Fibroblast of mammary gland (primary cell): Measurements from ENCODE around the gene MINAR1.

Source experiments
- DNase-seq: peaks from one replicate; pipeline ENCODE4 v3.0.0-alpha.2; 2010; ENCODE audit warnings: low read depth
- H3K4me3 ChIP-seq: 2 replicates; pipeline ENCODE4 v1.5.1; 2011; ENCODE audit warnings: low read depth, mild to moderate bottlenecking, low read length, moderate library complexity; ENCODE audit not compliant: control insufficient read depth
- TF ChIP-seq, protein P1 (sequence below): conservative IDR thresholded peaks from 2 replicates; pipeline ENCODE4 v1.5.1; 2011; ENCODE audit warnings: low read depth, low read length, inconsistent platforms; ENCODE audit not compliant: control insufficient read depth, insufficient read depth

MINAR1 gene

DNA sequence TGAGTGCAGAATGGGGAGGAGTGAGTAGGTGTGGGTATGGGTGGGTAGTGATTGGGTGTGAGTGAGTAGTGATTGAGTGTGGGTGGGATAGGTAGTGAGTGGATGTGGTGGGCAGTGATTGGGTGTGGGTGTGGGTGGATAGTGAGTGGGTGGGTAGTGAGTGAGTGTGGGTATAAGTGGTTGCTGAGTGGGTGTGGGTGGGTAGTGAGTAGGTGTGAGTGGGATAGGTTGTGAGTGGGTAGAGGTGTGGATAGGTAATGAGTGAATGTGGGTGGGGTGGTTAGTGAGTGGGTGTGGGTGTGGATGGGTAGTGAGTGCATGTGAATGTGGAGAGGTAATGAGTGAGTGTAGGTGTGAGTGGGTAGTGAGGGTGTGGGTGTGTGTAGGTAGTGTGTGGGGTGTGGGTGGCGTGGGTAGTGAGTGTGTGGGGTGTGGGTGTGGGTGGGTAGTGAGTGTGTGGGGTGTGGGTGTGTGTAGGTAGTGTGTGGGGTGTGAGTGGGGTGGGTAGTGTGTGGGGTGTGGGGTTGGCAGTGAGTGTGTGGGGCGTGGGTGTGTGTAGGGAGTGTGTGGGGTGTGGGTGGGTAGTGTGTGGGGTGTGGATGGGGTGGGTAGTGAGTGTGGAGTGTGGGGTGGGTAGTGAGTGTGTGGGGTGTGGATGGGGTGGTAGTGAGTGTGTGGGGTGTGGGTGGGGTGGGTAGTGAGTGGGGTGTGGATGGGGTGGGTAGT is 5.3 kb downstream of the MINAR1 start:
- no peak overlapping the region for H3K4me3 ChIP-seq
- no peak for DNase-seq
- TF ChIP-seq, protein P1, sequence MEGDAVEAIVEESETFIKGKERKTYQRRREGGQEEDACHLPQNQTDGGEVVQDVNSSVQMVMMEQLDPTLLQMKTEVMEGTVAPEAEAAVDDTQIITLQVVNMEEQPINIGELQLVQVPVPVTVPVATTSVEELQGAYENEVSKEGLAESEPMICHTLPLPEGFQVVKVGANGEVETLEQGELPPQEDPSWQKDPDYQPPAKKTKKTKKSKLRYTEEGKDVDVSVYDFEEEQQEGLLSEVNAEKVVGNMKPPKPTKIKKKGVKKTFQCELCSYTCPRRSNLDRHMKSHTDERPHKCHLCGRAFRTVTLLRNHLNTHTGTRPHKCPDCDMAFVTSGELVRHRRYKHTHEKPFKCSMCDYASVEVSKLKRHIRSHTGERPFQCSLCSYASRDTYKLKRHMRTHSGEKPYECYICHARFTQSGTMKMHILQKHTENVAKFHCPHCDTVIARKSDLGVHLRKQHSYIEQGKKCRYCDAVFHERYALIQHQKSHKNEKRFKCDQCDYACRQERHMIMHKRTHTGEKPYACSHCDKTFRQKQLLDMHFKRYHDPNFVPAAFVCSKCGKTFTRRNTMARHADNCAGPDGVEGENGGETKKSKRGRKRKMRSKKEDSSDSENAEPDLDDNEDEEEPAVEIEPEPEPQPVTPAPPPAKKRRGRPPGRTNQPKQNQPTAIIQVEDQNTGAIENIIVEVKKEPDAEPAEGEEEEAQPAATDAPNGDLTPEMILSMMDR = no peak

DNA sequence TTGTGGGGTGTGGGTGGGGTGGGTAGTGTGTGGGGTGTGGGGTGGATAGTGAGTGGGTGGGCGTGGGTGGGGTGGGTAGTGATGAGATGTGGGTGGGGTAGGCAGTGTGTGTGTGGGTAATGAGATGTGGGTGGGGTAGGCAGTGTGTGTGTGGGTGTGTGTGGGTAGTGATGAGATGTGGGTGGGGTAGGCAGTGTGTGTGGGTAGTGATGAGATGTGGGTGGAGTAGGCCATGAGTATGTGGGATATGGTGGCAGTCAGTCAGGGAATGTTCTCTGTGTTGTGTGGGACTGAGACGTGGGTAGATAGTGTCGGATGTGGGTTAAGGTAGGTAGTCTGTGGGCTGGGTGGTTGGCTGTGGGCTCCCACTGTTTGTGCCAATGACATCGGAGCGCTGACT is 7.1 kb downstream of the MINAR1 start:
- no peak overlapping the region for H3K4me3 ChIP-seq
- TF ChIP-seq, protein P1 = no peak
- DNase-seq = no peak

DNA sequence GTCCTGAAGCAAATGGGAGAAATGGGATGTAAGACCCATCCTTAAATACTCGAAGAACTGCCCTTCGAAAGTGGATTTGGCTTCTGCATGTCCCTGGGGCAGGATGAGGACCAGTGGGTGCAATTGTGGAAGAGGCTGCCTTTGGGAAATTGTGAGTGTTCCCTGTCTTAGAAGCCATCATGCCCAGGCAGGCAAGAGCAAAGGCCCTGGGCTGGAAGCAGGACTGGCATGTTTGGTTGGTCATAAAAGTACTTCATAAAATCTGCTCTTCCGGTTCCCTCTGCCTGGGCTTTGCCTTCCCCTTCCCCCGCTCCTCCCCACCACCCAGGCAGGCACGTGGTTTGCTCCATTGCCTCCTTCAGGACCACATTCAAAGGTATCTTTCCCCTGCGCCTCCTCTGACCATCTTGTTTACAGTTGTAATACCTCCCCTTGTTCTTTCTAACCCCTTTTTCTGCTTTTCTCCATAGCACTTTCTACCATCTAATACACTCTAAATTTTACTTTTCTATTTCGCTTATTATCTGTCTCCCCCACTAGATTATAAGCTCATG is 8.3 kb downstream of the MINAR1 start:
- DNase-seq = no peak
- no peak overlapping the region for H3K4me3 ChIP-seq
- TF ChIP-seq, protein P1 = no peak

DNA sequence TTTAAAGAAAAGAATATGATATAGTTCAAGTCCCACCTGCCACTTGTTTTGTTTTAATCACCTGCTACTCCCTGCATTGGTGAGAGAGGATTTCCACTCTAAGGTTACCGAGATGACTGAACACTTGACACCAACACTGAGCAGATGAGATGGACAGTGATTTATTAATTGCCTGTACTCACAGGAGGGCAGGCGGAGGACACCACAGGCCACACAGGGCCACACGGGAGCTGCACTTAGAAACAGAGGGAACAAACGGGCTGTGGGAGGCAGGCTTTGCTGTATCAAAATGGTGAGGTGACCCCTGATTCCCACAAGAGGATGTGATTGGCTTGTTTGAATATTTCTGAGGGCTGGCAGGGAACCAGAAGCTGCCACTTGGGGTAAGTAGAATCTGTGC is 10.8 kb downstream of the MINAR1 start:
- H3K4me3 ChIP-seq = no peak overlapping the region
- no peak for DNase-seq
- TF ChIP-seq, protein P1 = no peak

DNA sequence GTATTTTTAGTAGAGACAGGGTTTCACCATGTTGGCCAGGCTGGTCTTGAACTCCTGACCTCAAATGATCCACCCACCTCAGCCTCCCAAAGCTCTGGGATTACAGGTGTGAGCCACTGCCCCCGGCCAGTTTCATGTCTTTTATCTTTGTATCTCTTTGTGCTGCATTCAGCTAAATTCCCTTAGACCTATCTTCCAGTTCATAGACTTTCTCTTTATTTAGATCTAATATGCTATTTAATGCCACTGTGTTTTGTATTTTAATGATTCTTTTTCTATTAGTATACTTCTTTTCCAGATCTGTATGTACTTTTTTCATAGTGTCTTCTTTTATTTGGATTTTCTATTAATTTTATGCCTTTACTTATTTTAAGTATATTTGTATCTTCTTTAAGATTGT is 14.9 kb downstream of the MINAR1 start:
- TF ChIP-seq, protein P1 = no peak
- DNase-seq = no peak
- no peak overlapping the region for H3K4me3 ChIP-seq

DNA sequence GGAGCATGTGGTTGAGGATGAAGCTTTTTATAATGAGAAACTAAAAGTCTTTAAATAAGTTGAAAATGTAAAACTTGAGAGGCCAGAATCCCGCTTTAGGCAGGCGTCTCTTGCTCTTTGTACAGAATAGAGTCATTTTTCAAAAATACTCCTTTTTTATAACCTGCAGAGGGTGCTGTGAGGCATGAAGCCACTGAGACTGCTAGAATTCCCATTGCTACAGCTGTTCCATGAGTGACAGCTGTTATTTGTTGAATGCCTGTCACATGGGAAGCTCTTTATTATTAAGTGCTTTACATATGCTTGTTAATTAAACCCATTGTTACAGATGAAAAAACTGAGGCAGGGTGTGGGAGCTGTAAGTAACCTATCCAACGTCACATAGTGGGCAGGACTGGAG is 18.5 kb downstream of the MINAR1 start:
- peak; percentile 4 for DNase-seq
- TF ChIP-seq, protein P1 = peak; percentile 31
- no peak overlapping the region for H3K4me3 ChIP-seq

DNA sequence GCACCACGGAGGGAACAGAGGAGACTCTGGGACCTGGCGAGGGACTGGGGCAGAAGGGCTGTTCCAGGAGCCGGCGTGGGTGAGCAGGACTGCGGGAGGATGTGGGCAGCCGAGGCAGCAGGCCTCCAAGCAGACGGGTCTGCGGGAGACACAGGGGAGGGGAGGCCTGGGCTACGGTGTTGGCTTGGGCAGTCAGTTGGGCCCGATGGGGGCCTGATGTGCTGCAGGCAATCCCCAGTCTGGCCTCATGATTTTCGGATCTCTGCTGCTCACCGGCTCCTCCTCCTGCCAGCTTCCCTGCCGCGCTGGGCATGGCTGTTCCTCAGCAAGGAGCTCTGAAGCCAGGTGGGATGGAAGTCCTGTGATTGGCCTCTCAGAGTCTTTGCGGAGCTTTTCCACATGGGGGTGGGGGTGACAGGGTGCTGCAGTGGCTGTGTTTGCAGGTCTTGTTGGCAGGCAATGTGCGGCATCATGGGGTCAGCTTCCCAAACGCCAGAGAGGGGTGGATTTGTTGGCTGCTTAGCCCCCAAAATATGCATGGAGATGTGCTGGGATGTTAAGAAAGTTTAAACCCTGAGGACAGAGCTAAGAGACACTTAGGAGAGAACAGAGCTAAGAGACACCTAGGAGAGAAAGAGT is 19.3 kb downstream of the MINAR1 start:
- DNase-seq = no peak
- TF ChIP-seq, protein P1 = no peak
- no peak overlapping the region for H3K4me3 ChIP-seq
